H1 (cell line): ENCODE data around the gene MSH5.
A peak's percentile ranks its signal among the peaks of the same experiment; 100 is the strongest.

Experiments
- CREB1 ChIP-seq: IDR thresholded peaks from 2 replicates; pipeline ENCODE4 v1.6.1; 2012; ENCODE audit warnings: inconsistent platforms
- EZH2 ChIP-seq: fragments of 200-600 bp; sonication (generic); IDR thresholded peaks from 2 replicates; pipeline ENCODE4 v1.7.1; 2012; ENCODE audit warnings: low read depth, mild to moderate bottlenecking, moderate library complexity, low read length, inconsistent platforms; ENCODE audit not compliant: severe bottlenecking
- HDAC6 ChIP-seq: IDR thresholded peaks from one replicate; pipeline ENCODE4 v1.7.1; 2012; ENCODE audit warnings: low read depth, mild to moderate bottlenecking, inconsistent platforms, low read length, moderate library complexity
- KDM5A ChIP-seq: fragments of 200-600 bp; IDR thresholded peaks from 2 replicates; pipeline ENCODE4 v1.7.1; 2012; ENCODE audit warnings: mild to moderate bottlenecking, low read length, inconsistent platforms, mixed read lengths
- POLR2A ChIP-seq, 2 experiments: IDR thresholded peaks; 1 replicate in 1 of 2; 2 replicates in 1 of 2; pipeline ENCODE4 v1.6.1; 2011; ENCODE audit warnings: low read depth in 2 of 2, low read length in 2 of 2, mild to moderate bottlenecking in 2 of 2; ENCODE audit errors: control extremely low read depth in 1 of 2
- POLR2AphosphoS5 ChIP-seq: IDR thresholded peaks from 2 replicates; pipeline ENCODE4 v1.6.1; 2011; ENCODE audit warnings: low read depth, low read length
- RFX5 ChIP-seq: IDR thresholded peaks from 2 replicates; pipeline ENCODE4 v1.6.1; 2011; ENCODE audit warnings: low read depth, low read length, improper control_type of control experiment, borderline replicate concordance
- SP1 ChIP-seq: IDR thresholded peaks from 2 replicates; pipeline ENCODE4 v1.6.1; 2011; ENCODE audit warnings: low read depth, low read length
- TBP ChIP-seq: IDR thresholded peaks from 2 replicates; pipeline ENCODE4 v1.6.1; 2011; ENCODE audit warnings: low read depth, low read length, improper control_type of control experiment
- TF ChIP-seq, protein P1 (sequence below): IDR thresholded peaks from 2 replicates; pipeline ENCODE4 v1.6.1; 2011; ENCODE audit warnings: low read depth, mild to moderate bottlenecking, low read length; ENCODE audit not compliant: insufficient read depth
- TF ChIP-seq, protein P2 (sequence below): IDR thresholded peaks from 2 replicates; pipeline ENCODE4 v1.6.1; 2012; ENCODE audit warnings: inconsistent platforms

DNA sequence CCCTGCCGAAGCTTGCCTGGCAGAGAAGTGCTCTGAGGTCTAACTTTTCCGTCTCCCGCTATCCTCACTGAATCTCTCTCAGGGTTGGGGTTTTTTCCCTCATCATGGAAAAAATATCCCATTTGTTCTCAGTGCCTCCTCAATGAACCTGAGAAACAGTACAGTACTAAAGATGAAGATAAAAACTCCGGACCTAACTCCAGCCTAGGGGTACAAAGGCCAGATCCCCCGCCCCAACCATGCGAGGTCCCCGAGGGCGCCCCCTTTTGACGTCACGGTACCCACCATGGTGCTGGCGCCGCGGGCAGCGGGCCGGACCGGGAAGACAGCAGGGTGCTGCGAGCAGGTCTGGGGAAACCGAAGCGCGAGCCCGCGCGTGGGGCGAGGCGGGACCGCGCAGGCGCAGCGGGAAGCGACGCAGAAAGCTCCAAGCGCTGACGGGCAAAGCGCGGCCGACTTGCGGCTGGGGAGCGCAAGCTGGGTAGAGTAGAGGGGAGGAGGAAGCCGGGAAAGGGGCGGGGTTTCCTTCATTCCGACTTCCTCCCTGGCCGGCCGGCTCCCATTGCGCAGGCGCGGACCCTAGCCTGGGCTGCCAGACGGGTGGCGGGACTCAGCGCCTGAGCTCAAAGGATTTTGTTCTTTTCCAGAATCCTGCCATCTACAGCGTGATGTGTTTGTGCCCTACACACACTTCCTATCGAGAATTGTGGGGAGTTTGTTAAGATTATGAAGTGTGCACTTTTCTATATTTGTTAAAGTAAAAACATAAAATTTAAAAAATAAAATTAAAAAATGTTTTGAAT lies 66.9 kb downstream of the MSH5 start, which contains the start of gene LSM2:
- TF ChIP-seq TBP (peak; percentile 72), EZH2 (no peak), RFX5 (no peak), POLR2AphosphoS5 (peak; percentile 83), POLR2A (IDR thresholded peaks at IDR 0.05; ENCODE audit: control extremely low read depth in 1 of 2, low read depth in 2 of 2, low read length in 2 of 2) (peak; percentile 58 to 69), SP1 (no peak), HDAC6 (no peak), CREB1 (peak; percentile 97), KDM5A (peak; percentile 83)
- TF ChIP-seq, protein P1, sequence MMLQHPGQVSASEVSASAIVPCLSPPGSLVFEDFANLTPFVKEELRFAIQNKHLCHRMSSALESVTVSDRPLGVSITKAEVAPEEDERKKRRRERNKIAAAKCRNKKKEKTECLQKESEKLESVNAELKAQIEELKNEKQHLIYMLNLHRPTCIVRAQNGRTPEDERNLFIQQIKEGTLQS: no peak
- TF ChIP-seq, protein P2, sequence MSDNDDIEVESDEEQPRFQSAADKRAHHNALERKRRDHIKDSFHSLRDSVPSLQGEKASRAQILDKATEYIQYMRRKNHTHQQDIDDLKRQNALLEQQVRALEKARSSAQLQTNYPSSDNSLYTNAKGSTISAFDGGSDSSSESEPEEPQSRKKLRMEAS: peak; percentile 83
